HG03521 (cell line): ENCODE data around the gene SPATA31E1.

ENCODE experiments used
- ATAC-seq: cut with Tn5 transposase; IDR thresholded peaks from one replicate; pipeline ENCODE4 v1.9.1; 2021; ENCODE audit warnings: mild to moderate bottlenecking, moderate library complexity; ENCODE audit not compliant: unreplicated experiment

The SPATA31E1 gene

GRCh38 chr9:87862536-87863268 is 20.0 kb upstream of the SPATA31E1 start:
- no peak for ATAC-seq

GRCh38 chr9:87863882-87864465 is 18.7 kb upstream of the SPATA31E1 start:
- ATAC-seq = no peak

GRCh38 chr9:87864915-87865314 is 17.8 kb upstream of the SPATA31E1 start:
- ATAC-seq = no peak

- no peak for ATAC-seq
Measured at GRCh38 chr9:87865626-87866025, 17.1 kb upstream of the SPATA31E1 start.

GRCh38 chr9:87867391-87867790 is 15.3 kb upstream of the SPATA31E1 start:
- ATAC-seq = no peak

- no peak for ATAC-seq
Measured at GRCh38 chr9:87868175-87868574, 14.5 kb upstream of the SPATA31E1 start.

GRCh38 chr9:87868635-87869034 is 14.0 kb upstream of the SPATA31E1 start:
- no peak for ATAC-seq

GRCh38 chr9:87869082-87869481 is 13.6 kb upstream of the SPATA31E1 start:
- no peak for ATAC-seq

- no peak for ATAC-seq
Measured at GRCh38 chr9:87871425-87872078, 11.1 kb upstream of the SPATA31E1 start.

GRCh38 chr9:87872079-87872624 is 10.5 kb upstream of the SPATA31E1 start:
- ATAC-seq = no peak

GRCh38 chr9:87873607-87874303 is 8.9 kb upstream of the SPATA31E1 start:
- ATAC-seq = no peak

GRCh38 chr9:87874304-87874623 is 8.4 kb upstream of the SPATA31E1 start:
- no peak for ATAC-seq

- ATAC-seq = no peak
Measured at GRCh38 chr9:87875060-87875459, 7.6 kb upstream of the SPATA31E1 start.

- no peak for ATAC-seq
Measured at GRCh38 chr9:87875831-87876545, 6.7 kb upstream of the SPATA31E1 start.

GRCh38 chr9:87876708-87877107 is 6.0 kb upstream of the SPATA31E1 start:
- ATAC-seq = no peak

GRCh38 chr9:87878989-87879511 is 3.6 kb upstream of the SPATA31E1 start:
- ATAC-seq = no peak

- no peak for ATAC-seq
Measured at GRCh38 chr9:87880116-87880515, 2.6 kb upstream of the SPATA31E1 start.

- no peak for ATAC-seq
Measured at GRCh38 chr9:87880683-87881082, 2.0 kb upstream of the SPATA31E1 start.

GRCh38 chr9:87883274-87883673 is 597 bp downstream of the SPATA31E1 start:
- no peak for ATAC-seq

- ATAC-seq = no peak
Measured at GRCh38 chr9:87883990-87884389, 1.3 kb downstream of the SPATA31E1 start.
